ENCODE data around the gene BNC2. TPM values are rescaled to one million over a fixed set of nuclear protein-coding genes. Genes with fewer than 3 reads are reported as not detected.

Gene BNC2
- total RNA-seq, 2 experiments from 2014 or later: not detected

- no TSS peak for BruUV-seq (replicated peaks)
- H2AFZ ChIP-seq (ENCODE audit: low read length): no peak overlapping the region
- TF ChIP-seq EZH2phosphoT487 (IDR thresholded peaks at IDR 0.05; ENCODE audit: borderline replicate concordance, low read depth, low read length) (no peak), CTCF (conservative IDR thresholded peaks at IDR 0.05; ENCODE audit: low read length) (no peak)
- no peak overlapping the region for H3K27ac ChIP-seq (ENCODE audit: low read depth, low read length, poor library complexity, severe bottlenecking)
- no peaks in the 10 kb centered on the region for H3K9me3 ChIP-seq (ENCODE audit: low read length)
- no peak overlapping the region for H3K4me2 ChIP-seq (ENCODE audit: low read length)
- H3K79me2 ChIP-seq (ENCODE audit: insufficient read depth, low read depth, low read length): no peaks in the 10 kb centered on the region
- intact Hi-C loops (cut with micrococcal nuclease; ENCODE audit: unreplicated experiment): no loop called here
- H3K4me1 ChIP-seq (ENCODE audit: insufficient read depth, low read length, poor library complexity, severe bottlenecking): no peaks in the 10 kb centered on the region
- no peaks in the 10 kb centered on the region for H3K36me3 ChIP-seq (ENCODE audit: insufficient read depth, low read length)
- no peaks in the 10 kb centered on the region for H4K20me1 ChIP-seq (ENCODE audit: insufficient read depth, low read length)
- no peak overlapping the region for H3K4me3 ChIP-seq (ENCODE audit: low read depth, low read length, poor library complexity, severe bottlenecking)
- no peak for DNase-seq (ENCODE audit: low spot score)
- POLR2A ChIA-PET: interaction anchor here (0.7 kb wide), 1 partner anchor 10 kb away, joined by 3 read pairs; no protein-coding TSS in a partner anchor
- no peaks in the 10 kb centered on the region for H3K9me2 ChIP-seq (ENCODE audit: insufficient read depth, low read length)
- CTCF ChIA-PET (ENCODE audit: unreplicated experiment): no interaction called here
Observed at GRCh38 chr9:16627967-16628366, 242.5 kb downstream of the BNC2 start.

- DNase-seq (ENCODE audit: low spot score): no peak
- no peaks in the 10 kb centered on the region for H3K79me2 ChIP-seq (ENCODE audit: insufficient read depth, low read depth, low read length)
- no peaks in the 10 kb centered on the region for H4K20me1 ChIP-seq (ENCODE audit: insufficient read depth, low read length)
- H3K4me3 ChIP-seq (ENCODE audit: low read depth, low read length, poor library complexity, severe bottlenecking): no peak overlapping the region
- intact Hi-C loops (cut with micrococcal nuclease; ENCODE audit: unreplicated experiment): no loop called here
- TF ChIP-seq EZH2phosphoT487 (IDR thresholded peaks at IDR 0.05; ENCODE audit: borderline replicate concordance, low read depth, low read length) (no peak), CTCF (conservative IDR thresholded peaks at IDR 0.05; ENCODE audit: low read length) (no peak)
- no peaks in the 10 kb centered on the region for H3K36me3 ChIP-seq (ENCODE audit: insufficient read depth, low read length)
- H2AFZ ChIP-seq (ENCODE audit: low read length): no peak overlapping the region
- H3K4me1 ChIP-seq (ENCODE audit: insufficient read depth, low read length, poor library complexity, severe bottlenecking): no peaks in the 10 kb centered on the region
- BruUV-seq (replicated peaks): no TSS peak
- CTCF ChIA-PET (ENCODE audit: unreplicated experiment): no interaction called here
- POLR2A ChIA-PET: interaction anchor here (0.7 kb wide), 1 partner anchor 9 kb away, joined by 3 read pairs; no protein-coding TSS in a partner anchor
- H3K9me3 ChIP-seq (ENCODE audit: low read length): no peaks in the 10 kb centered on the region
- no peaks in the 10 kb centered on the region for H3K9me2 ChIP-seq (ENCODE audit: insufficient read depth, low read length)
- no peak overlapping the region for H3K27ac ChIP-seq (ENCODE audit: low read depth, low read length, poor library complexity, severe bottlenecking)
- H3K4me2 ChIP-seq (ENCODE audit: low read length): no peak overlapping the region
Observed at GRCh38 chr9:16627521-16627920, 242.9 kb downstream of the BNC2 start.

- CTCF ChIA-PET (ENCODE audit: unreplicated experiment): no interaction called here
Observed at GRCh38 chr9:16626577-16627130, 243.8 kb downstream of the BNC2 start.

More at GRCh38 chr9:16626577-16627130, 243.8 kb downstream of the BNC2 start:
- intact Hi-C loops (cut with micrococcal nuclease; ENCODE audit: unreplicated experiment): no loop called here
- no peaks in the 10 kb centered on the region for H3K4me1 ChIP-seq (ENCODE audit: insufficient read depth, low read length, poor library complexity, severe bottlenecking)
- no peak overlapping the region for H3K4me2 ChIP-seq (ENCODE audit: low read length)
- no peak overlapping the region for H3K4me3 ChIP-seq (ENCODE audit: low read depth, low read length, poor library complexity, severe bottlenecking)
- no peaks in the 10 kb centered on the region for H3K79me2 ChIP-seq (ENCODE audit: insufficient read depth, low read depth, low read length)
- no peak overlapping the region for H3K27ac ChIP-seq (ENCODE audit: low read depth, low read length, poor library complexity, severe bottlenecking)
- no peaks in the 10 kb centered on the region for H4K20me1 ChIP-seq (ENCODE audit: insufficient read depth, low read length)
- no TSS peak for BruUV-seq (replicated peaks)
- POLR2A ChIA-PET: no interaction called here
- no peaks in the 10 kb centered on the region for H3K9me2 ChIP-seq (ENCODE audit: insufficient read depth, low read length)
- no peak for DNase-seq (ENCODE audit: low spot score)
- no peak overlapping the region for H2AFZ ChIP-seq (ENCODE audit: low read length)
- H3K36me3 ChIP-seq (ENCODE audit: insufficient read depth, low read length): no peaks in the 10 kb centered on the region
- TF ChIP-seq EZH2phosphoT487 (IDR thresholded peaks at IDR 0.05; ENCODE audit: borderline replicate concordance, low read depth, low read length) (no peak), CTCF (conservative IDR thresholded peaks at IDR 0.05; ENCODE audit: low read length) (no peak)
- H3K9me3 ChIP-seq (ENCODE audit: low read length): no peaks in the 10 kb centered on the region

Measured in OCI-LY7 (cell line).